ENCODE data around the gene ZNF837.

ZNF837 gene

DNA sequence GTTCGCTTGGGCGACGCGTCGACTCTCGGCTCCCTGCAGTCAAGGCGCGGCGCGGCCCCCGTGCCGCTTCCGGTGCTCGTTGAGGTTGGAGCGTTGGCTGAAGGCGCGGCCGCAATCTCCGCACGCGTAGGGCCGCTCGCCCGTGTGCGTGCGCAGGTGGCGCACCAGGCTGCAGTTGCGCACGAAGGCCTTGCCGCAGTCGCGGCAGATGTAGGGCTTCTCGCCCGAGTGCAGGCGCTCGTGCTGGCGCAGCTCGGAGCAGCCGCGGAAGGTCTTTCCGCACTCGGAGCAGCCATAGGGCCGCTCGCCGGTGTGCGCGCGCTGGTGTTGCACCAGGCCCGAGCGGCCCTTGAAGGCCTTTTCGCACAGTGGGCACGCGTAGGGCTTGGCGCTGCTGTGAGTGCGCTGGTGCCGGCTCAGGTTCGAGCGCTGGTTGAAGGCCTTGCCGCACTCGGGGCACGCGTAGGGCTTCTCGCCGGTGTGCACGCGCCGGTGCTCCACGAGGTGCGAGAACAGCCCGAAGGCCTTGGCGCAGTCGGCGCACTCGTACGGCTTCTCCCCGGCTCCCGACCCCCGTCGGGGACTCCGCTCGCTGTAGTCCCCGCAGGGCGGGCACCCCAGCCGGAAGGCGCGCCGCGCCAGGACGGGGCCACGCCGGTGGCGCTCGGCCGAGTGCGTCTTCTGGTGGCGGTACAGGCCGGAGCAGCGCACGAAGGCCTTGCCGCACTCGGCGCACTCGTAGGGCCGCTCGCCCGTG, 13.0 kb downstream of the ZNF837 start:
- no peak for DNase-seq

DNA sequence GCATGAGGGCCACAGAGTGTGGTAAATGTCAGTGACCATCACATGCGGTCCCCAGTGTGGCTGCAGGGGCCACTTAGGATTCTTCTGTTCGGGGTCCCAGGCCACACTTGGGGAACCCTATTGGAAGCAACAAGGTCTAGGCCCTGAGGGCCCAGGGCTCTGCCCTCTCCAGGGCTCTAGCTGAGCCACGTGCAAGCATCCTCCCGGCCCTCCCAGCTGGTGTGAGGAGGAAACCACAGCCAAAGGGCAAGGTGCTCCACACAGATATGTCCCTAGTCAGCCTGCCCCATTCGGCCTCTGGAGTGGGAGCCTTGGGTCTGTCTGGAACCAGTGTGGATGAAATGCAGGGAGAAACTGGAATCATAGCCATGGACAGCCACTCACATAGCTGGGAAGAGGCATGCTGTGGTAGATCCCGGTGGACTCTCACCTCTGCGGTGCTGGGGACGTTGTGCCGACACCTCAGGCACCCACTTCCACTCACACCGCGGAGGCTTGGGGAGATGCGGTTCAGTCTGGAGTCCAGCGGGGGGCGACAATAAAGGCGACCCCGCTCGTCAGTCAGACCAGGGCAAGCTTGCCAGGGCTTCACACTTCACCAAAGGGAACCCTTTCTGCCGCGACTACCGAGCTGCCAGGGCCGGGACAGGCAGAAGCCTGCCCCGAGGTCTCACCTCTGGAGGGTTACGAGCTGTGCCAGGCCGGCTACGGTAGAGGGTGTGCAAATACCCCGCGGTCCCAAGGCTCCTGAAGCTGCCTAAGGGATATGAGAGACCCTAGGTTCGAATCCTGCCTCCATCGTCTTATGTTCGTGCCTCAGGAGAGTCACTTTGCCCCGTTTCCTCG, 14.0 kb downstream of the ZNF837 start:
- no peak for DNase-seq

DNA sequence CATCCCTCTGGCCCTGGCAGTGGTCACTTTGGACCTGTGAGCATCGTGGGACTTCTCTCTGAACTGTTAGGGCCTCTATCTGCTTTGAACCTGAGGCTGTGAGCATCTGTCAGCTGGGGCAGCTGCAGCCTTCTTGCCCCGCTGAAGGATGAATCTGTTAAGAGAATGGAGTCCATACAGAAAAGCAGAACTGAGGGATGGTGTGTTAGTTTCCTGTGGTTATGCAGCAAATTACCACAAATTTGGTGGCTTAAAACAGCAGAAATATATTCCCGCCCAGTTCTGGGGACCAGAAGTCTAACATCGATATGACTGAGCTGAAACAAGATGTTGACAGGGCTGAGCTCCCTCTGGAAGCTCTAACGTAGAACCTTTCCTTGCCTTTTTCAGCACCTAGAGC, 16.7 kb downstream of the ZNF837 start:
- DNase-seq: no peak

DNA sequence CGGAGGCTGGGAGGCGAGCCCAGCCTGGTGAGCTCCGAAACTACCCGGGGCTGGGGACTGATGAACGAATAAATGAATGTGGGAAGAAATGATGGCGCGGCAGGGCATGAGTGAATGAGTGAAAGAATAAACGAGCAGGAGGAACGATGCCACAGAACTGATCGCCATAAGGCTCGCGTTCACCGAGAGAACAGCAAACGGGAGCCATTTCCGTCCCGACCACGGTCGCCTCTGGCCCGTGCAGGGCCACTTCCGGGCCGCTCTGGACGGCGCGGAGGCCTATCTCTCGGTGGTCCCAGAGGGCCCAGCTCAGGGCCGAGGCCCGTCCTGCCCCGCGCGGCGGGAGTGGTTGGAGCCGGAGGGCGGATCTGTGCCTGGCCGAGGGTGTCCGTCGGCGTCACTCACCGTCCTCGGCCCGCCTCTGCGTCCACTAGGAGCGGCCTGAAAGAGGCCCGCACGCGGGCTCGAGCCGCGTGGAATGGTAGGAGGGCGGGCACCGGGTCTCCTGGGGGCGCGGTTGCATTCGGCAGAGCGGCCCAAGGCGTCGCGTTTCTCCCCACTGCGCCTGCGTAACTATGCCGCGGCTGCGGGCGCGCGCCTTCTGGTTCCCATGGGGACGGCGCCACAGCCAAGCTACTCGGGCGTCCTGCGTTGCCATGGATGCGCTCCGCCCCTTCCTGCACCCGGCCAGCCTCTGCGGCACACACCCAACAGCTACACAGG, 18.4 kb downstream of the ZNF837 start, which contains the start of gene ZNF497:
Gene ZNF497 (minus strand): TSS at position 480 of the 723 bp plus-strand sequence. CDS start 5,116 bp downstream, outside the sequence.
- peak; percentile 94 to 97 for DNase-seq

DNA sequence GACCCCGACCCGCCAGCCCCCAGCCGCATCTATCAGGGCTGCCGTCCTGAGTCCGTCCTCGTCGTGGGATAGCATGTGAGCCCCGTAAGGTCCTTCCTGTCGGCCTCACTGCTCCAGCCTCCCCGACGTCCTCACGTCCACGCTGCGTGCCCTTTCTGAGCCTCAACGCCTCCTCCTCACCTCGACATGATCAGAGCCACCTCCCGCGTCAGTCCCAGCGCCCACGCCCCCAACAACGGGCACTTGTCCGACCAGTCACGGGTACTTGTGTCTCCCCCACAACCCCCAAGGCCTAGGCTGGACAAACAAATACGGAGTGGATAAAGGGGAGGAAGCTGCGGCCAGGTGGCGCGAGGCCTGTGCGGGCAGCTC, 18.9 kb downstream of the ZNF837 start:
- DNase-seq: peak in 1 of 2 experiments; percentile 33

DNA sequence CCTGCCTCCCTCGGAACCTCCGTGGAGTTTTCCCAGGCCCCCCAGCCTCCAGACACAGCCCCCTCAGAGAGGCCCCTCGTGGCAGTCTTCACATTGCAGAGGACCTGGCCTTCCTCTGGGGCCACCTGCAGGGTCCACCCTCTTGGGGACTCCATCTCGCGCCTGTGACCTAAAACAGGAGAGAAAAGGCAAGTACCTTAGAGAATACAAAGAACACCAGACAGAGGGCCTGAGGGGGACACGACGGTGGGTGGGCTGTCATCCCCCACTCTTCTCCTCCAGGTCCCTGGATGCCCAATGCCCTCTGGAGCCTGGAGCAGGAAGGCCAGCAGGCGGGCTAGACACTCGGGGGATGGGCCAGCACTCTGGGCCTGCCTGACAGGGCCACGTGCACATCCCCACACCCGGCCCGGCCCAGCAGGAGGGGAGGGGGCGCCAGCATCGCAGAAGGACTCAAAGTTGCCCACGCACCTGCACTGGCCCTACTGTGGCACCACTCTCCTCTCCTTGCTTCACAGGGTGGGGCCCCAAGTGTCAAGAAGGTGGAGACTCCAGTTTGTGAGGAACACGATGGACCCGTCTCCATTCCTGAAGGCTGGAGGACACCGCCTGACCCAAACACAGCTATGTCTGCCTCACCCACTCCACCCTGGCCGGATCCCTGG, 23.2 kb downstream of the ZNF837 start:
- DNase-seq: no peak

DNA sequence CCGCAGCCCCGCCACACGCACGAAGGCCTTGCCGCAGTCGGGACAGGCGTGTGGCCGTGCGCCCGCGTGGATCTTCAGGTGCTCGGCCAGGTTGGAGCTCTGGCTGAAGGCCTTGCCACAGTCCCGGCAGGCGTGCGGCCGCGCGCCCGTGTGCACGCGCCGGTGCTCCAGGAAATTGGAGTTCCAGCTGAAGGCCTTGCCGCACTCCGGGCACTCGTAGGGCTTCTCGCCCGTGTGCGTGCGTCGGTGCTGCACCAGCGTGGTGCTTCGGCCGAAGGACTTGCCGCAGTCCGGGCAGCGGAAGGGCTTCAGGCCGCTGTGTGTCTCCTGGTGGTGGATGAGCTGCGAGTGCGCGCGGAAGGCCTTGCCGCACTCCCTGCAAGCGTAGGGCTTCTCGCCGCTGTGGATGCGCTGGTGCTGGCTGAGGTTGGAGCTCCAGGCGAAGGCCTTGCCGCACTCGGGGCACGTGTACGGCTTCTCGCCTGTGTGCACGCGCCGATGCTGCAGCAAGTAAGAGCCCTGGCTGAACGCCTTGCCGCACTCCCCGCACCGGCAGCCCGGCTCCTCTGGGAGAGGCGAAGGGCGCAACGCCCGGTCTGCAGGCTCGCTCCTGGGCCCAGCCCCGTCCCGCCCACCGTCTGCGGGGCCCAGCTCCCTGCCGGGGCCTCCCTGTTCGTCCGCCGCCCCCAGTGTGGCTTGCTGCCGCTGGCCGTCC, 23.9 kb downstream of the ZNF837 start:
- no peak for DNase-seq

DNA sequence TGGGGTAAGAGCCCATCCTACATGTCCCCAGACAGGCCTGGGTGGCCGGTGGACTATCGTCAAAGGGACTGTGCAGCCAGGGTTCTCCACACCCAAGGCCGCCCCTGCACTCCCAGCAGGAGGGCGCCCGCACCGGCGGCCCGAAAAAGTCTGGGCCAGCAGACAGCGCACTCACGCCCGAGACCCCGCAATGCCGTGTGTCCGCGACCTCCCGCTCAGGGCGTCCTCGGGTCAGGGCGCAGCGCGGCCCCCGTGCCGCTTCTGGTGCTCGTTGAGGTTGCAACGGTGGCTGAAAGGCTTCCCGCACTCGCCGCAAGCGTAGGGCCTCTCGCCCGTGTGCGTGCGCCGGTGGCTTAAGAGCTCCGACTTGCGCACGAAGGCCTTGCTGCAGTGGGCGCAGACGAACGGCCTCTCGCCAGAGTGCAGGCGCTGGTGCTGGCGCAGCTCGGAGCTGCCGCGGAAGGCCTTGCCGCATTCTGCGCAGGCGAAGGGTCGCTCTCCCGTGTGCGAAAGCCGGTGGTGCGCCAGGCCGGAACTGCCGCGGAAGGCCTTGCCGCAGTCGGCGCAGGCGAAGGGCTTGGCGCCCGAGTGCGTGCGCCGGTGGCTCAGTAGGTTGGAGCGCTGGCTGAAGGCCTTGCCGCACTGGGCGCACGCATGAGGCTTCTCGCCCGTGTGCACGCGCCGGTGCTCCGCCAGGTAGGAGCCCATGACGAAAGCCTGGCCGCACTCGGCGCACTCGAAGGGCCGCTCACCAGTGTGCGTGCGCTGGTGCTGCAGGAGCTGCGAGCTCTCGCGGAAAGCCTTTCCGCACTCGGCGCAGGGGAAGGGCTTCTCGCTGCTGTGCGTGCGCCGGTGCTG, 24.7 kb downstream of the ZNF837 start:
- no peak for DNase-seq

DNA sequence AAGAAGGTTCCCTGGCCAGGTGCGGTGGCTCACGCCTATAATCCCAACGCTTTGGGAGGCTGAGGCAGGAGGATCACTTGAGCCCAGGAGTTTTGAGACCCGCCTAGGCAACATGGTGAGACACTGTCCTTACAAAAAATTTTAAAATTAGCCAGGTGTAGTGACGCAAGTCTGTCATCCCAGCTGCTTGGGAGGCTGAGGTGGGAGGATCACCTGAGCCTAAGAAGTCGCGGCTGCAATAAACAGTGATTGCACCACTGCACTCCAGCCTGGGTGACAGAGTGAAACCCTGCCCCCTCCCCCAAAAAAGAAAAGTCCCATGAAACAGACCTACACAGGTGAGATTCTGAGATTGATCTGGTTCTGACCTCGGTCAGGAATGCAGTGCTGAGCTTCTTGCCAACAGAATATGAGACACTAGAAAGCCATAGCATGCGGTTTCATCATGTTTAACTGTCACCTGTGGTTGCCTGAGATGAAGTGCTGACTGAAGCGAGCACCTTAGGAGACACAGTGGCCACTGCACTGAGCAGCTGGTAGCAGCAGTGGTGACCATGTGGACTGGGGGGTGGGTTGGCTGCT, 25.5 kb downstream of the ZNF837 start:
- DNase-seq: no peak

DNA sequence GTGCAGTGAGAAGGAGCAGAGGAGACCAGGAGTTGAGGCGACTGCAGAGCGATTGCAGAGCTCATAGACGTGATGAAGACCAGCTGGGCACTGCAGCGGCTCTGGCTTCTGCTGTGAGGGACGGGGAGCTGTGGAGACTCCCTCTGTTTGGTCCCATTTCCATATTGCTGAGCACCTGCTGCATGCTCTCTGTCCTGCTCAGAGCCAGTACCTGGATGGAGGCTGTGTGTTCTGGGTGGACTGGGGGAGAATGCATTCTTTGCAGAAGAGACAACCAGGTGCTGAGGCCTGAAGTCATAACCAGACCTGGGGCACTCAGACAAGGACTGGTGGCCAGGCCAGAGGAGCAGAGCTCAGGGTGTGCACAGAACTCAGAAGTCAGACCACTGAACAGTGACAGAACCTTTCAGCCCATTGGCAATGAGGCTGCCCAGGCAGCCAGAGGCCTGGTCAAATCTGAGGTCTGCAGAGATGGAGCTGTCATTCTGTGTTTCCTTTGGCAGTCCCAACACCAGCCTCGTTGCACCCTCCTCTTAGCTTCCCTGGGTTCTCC, 26.3 kb downstream of the ZNF837 start:
- no peak for DNase-seq

DNA sequence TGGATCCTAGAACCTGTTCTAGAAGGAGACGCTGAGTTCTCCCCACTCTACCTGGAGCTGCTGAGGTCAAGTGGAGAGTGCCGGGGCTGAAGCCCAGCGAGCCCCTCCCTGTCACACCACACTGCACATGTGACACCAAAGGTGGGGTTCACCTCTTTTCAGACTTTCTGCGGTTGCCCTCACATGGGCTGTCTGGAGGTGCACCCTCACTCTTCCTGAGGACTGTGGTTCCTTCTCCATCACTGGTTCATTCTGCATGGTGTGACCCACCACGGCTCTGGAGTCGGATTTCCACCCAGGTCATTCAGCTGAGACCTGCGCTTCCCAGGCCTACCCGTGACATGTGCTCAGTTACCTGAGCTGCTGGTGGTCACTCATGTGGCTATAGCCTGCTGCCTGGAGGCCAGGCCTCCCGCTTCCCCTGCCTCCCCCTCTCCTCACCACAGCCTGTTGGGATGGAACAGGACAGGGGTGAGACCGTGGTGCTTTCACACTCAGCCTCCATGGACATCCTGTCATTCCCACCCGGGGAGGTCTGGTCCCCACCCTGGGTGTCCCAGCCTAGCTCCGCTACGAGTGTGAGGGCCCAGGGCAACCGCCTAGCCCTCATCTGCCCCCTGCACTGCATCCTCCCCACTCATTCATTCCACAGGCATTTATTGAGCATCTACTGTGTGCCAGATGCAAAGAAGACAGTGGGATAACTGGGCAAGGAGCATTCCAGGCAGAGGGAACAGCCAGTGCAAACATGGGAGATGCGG, 26.9 kb downstream of the ZNF837 start:
- DNase-seq: no peak

DNA sequence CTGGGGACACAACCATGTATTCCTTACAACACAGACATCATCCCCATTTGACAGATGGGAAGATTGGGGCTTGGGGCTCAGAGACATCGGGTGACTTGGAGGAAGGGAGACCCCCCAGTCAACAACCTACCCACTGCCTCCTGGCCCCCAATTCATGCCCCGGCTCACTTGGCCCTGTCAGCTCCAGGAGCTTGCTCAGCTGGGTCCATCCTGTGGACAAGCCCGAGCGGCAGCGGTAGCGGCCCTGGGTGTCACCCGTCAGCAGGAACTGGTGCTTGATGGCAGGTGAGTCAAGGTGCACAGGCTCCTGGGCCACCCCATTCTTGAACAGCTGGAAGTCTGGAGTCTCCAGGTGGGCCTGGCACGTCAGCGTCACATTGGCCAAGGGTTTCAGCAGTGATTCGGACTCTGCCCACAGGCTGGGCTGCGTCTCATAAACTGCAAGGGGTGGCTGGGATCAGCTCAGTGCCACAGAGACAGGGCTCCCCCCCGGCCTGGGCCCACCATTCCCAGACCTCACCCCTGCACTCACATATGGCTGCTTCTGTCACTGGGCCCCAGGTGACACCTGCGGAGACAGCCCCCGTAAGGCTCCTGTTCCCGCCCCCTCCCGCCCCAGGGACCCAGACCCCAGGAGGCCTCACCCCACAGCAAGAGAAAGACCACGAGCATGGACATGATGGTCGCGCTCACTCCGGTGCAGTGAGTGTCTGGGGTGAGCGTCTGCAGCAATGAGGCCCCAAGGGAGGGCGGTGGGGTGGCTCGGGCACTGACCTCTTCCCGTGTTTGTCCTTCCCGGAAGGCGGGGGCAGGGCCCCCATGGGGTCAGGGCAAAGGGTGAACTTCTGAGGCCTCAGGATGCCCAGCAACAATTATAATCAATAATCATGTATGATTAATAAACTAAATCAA, 27.8 kb downstream of the ZNF837 start, which contains the start of gene A1BG:
Gene A1BG (minus strand): TSS at position 733 of the 912 bp plus-strand sequence. CDS start 55 bp downstream, at position 678.
- DNase-seq: no peak

DNA sequence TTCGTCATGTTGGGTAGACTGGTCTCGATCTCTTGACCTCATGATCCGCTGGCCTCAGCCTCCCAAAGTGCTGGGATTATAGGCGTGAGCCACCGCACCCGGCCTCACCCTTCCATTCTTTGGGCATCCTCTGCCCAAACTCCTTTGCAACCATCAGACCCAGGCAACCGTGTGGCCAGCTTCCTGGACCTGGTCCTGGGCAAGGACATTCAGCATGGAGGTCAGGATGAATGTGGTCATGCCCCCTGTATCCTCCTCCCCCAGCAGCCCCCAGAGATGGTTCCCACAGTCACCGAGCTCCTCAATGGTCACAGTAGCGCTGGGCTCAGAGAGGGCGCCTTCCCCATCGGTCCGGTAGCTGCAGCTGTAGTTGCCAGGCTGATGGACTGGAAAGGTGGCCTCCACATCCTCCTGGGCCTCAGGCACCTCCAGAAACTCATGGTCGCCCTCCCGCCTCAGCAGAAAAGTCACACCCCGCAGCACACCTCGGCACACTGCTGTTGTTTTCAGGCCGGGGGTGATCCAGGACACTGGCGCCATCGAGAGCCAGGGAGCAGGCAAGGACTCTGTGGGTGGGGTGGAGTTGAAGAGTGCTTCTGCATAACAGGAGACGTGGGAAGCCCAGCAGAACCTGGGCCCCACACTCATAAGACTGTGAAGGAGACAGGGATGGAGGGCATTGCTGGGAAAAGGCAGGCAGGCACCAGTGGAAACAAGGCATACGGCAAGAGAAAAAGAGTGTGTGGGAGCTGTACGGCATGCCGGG, 28.7 kb downstream of the ZNF837 start:
- no peak for DNase-seq

DNA sequence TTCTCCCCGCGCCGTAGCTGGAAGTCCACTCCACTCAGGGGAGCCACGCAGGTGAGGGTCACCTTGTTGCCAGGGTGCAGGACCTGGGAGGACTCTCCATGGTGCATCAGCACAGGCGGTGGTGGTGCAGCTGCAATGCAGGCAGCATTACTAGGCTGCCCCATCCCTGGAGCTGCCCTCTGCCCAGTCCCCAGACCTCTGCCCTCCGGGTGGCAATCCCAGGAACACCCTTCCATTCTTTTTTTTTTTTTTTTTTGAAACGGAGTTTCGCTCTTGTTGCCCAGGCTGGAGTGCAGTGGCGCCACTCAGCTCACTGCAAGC, 29.3 kb downstream of the ZNF837 start:
- no peak for DNase-seq

DNA sequence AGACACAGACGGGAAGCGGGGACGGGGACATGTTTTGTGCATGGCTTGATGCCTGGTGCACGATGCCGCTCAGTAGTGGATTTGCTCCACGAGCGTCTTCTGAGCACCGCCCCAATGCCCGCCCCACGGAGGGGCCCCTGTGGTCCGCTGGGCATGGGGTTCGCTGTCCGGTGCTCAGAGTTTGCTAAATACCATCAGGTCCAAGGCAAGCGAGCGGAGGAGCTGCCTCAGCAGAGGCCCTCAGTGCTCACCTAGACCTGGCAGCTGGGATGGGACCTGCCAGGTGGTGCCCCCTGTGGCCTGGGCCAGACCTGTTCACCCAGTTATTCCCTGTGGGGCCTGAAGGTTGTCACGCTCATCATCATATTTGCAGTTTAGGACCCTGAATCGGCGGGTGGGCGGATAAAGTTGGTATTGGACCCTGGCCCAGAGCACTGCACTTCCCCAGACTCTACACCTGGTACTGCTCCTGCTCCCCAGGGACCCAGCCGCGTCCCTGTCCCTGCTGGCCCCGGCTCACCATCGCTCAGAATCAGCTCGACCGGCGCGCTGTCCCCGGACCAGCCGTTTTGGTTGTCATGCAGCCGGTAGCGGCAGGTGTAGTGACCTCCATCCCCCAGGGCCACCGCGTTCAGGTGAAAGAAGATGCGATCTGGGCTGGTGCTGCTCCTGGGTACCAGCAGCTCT, 29.8 kb downstream of the ZNF837 start:
- no peak for DNase-seq

DNA sequence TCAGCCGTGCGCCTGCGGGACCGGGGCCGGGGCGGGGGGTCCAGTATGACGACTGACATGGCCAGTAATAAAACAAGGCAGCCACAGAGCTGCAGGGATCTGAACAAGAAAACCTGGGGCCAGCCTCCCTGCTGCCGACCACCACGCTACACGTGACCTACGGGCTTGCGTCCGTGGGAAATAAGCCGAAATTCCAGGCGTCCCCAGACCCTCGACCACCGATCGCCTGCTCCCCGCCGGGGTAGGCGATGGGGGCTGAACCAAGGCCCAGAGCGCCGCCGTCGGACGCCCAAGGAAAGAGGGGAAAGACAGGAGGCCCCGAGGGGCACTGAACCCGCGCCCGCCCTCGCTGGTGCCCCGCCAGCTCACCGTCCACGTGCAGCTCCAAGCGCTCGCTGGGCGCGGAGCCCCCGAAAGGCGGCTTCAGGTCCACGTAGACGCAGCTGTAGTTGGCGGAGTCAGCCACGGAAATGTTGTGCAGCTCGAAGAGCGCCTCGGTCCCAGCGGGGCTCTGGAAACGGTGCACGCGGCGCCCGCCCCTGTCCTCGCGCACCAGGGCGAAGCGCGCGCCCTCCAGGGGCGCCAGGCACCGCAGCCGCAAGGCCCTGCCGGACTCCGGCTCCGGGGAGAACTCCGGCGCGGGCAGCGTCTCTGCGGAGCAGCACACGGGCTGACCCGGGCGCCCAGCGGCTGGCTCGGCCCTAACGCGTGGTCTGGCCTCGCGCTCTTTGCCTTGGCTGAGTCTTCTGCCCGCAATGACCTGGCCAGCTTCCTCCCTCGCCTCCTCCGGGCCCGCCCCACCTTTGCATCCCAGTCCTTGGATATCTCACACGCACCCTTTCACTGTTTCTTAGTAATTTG, 30.6 kb downstream of the ZNF837 start:
- DNase-seq: no peak
